H1 (cell line): ENCODE measurements around the gene FAM181A. TPM values are rescaled to one million over a fixed set of nuclear protein-coding genes. Genes with fewer than 3 reads are reported as not detected.

Source experiments
- CTCF ChIA-PET: fragments of 300-600 bp; sonication (Branson Sonifier 250); formaldehyde crosslinking; loops from one replicate; lab custom pipeline; 2021; ENCODE audit not compliant: partially characterized antibody; lab: Charles Lee
- POLR2A ChIA-PET: fragments of 300-600 bp; sonication (Branson Sonifier 250); formaldehyde crosslinking; loops from one replicate; lab custom pipeline; 2021; ENCODE audit warnings: inconsistent platforms; ENCODE audit not compliant: partially characterized antibody; lab: Charles Lee
- DNase-seq, 2 experiments: peaks; one replicate each; pipeline versions ENCODE4 v3.0.0 to v3.0.0-alpha.2; 2010 to 2022; ENCODE audit warnings: low spot score in 2 of 2, low read depth in 1 of 2, mixed read lengths in 1 of 2
- FAIRE-seq: peaks from 2 replicates; lab custom pipeline; 2011; peaks lifted over from hg19 to GRCh38; lab: Jason Lieb, UNC
- H2AFZ ChIP-seq: 2 replicates; pipeline ENCODE4 v1.8.1; 2012; ENCODE audit warnings: low read length, inconsistent platforms
- H2AK5ac ChIP-seq: 2 replicates; pipeline ENCODE4 v1.6.1; 2013; ENCODE audit warnings: low read depth, low read length
- H2BK120ac ChIP-seq: replicated peaks from 2 replicates; pipeline ENCODE3; 2013; ENCODE audit warnings: low read depth, low read length, inconsistent platforms
- H2BK12ac ChIP-seq: 2 replicates; pipeline ENCODE4 v1.6.1; 2013; ENCODE audit warnings: low read depth, low read length
- H2BK15ac ChIP-seq: 2 replicates; pipeline ENCODE4 v1.6.1; 2013; ENCODE audit warnings: low read length
- H2BK20ac ChIP-seq: 2 replicates; pipeline ENCODE4 v1.6.1; 2013; ENCODE audit warnings: low read length
- H2BK5ac ChIP-seq: 2 replicates; pipeline ENCODE4 v1.6.1; 2013; ENCODE audit warnings: low read depth, low read length
- H3K14ac ChIP-seq: 2 replicates; pipeline ENCODE4 v1.6.1; 2013; ENCODE audit warnings: inconsistent platforms; ENCODE audit not compliant: insufficient read length
- H3K18ac ChIP-seq: 2 replicates; pipeline ENCODE4 v1.6.1; 2013; ENCODE audit warnings: low read length; ENCODE audit errors: extremely low read depth
- H3K23ac ChIP-seq: 2 replicates; pipeline ENCODE4 v1.6.1; 2013; ENCODE audit warnings: inconsistent platforms; ENCODE audit not compliant: insufficient read length
- H3K23me2 ChIP-seq: 2 replicates; pipeline ENCODE4 v1.6.1; 2013; ENCODE audit warnings: low read depth, low read length
- H3K27ac ChIP-seq: 2 replicates; pipeline ENCODE4 v1.6.1; 2011; ENCODE audit warnings: low read depth, low read length, inconsistent platforms
- H3K27me3 ChIP-seq, 4 experiments: replicated peaks in 1 of 4; 1 replicate in 1 of 4; 2 replicates in 3 of 4; pipeline versions ENCODE4 v1.6.1 to v1.8.1; 2011 to 2013; ENCODE audit warnings: low read length in 3 of 4, mild to moderate bottlenecking in 3 of 4, inconsistent platforms in 2 of 4, mixed read lengths in 2 of 4, moderate library complexity in 1 of 4; ENCODE audit not compliant: control insufficient read depth in 3 of 4, insufficient read depth in 3 of 4; ENCODE audit errors: extremely low read depth in 1 of 4
- H3K36me3 ChIP-seq, 4 experiments: 2 replicates each; pipeline versions ENCODE4 v1.6.1 to v1.8.1; 2011 to 2013; ENCODE audit warnings: mild to moderate bottlenecking in 4 of 4, low read length in 3 of 4, moderate library complexity in 2 of 4, control low read depth in 1 of 4, inconsistent platforms in 1 of 4; ENCODE audit not compliant: insufficient read depth in 4 of 4, control insufficient read depth in 2 of 4
- H3K4ac ChIP-seq: replicated peaks from 2 replicates; pipeline ENCODE3; 2013; ENCODE audit warnings: low read length, low read depth, mixed read lengths, inconsistent platforms; ENCODE audit not compliant: insufficient read length
- H3K4me1 ChIP-seq, 4 experiments: replicated peaks in 1 of 4; 1 replicate in 1 of 4; 2 replicates in 3 of 4; pipeline versions ENCODE4 v1.6.1 to v1.8.1; 2011 to 2013; ENCODE audit warnings: low read length in 3 of 4, inconsistent platforms in 2 of 4, mixed read lengths in 1 of 4; ENCODE audit not compliant: insufficient read depth in 4 of 4, control insufficient read depth in 3 of 4
- H3K4me2 ChIP-seq, 2 experiments: 2 replicates each; pipeline versions ENCODE4 v1.6.1 to v1.8.1; 2011 to 2013; ENCODE audit warnings: low read depth in 2 of 2, low read length in 2 of 2, control low read depth in 1 of 2, inconsistent platforms in 1 of 2, mild to moderate bottlenecking in 1 of 2; ENCODE audit not compliant: insufficient read depth in 1 of 2
- H3K4me3 ChIP-seq, 4 experiments: fragments of 200-600, 300-600 bp in 1 of 4; sonication (generic), shearing (Covaris generic), sonication (Bioruptor Twin) in 1 of 4; 2 replicates each; pipeline versions ENCODE4 v1.5.1 to v1.8.1; 2011 to 2016; ENCODE audit warnings: low read length in 4 of 4, low read depth in 3 of 4, control low read depth in 2 of 4, inconsistent platforms in 2 of 4, mild to moderate bottlenecking in 2 of 4, mixed read lengths in 1 of 4, moderate library complexity in 1 of 4; ENCODE audit not compliant: insufficient read depth in 2 of 4; ENCODE audit errors: extremely low read depth in 1 of 4
- H3K56ac ChIP-seq: replicated peaks from 2 replicates; pipeline ENCODE3; 2013; ENCODE audit warnings: low read depth, mild to moderate bottlenecking, mixed read lengths, low read length, inconsistent platforms; ENCODE audit not compliant: insufficient read length
- H3K79me1 ChIP-seq: 2 replicates; pipeline ENCODE4 v1.6.1; 2013; ENCODE audit warnings: low read depth, low read length, control low read depth
- H3K79me2 ChIP-seq, 2 experiments: 2 replicates each; pipeline versions ENCODE4 v1.6.1 to v1.8.1; 2012 to 2013; ENCODE audit warnings: low read length in 2 of 2, mild to moderate bottlenecking in 2 of 2, inconsistent platforms in 1 of 2; ENCODE audit not compliant: insufficient read depth in 2 of 2, control insufficient read depth in 1 of 2
- H3K9ac ChIP-seq, 4 experiments: replicated peaks in 1 of 4; 1 replicate in 1 of 4; 2 replicates in 3 of 4; pipeline versions ENCODE4 v1.6.1 to v1.8.1; 2011 to 2013; ENCODE audit warnings: low read depth in 3 of 4, low read length in 3 of 4, control low read depth in 2 of 4, mild to moderate bottlenecking in 2 of 4, moderate library complexity in 2 of 4, inconsistent platforms in 1 of 4; ENCODE audit errors: extremely low read depth in 1 of 4
- H3K9me3 ChIP-seq, 2 experiments: 2 replicates each; pipeline versions ENCODE4 v1.6.1 to v1.8.1; 2012 to 2013; ENCODE audit warnings: mild to moderate bottlenecking in 2 of 2, moderate library complexity in 2 of 2, control low read depth in 1 of 2, inconsistent platforms in 1 of 2, low read depth in 1 of 2, low read length in 1 of 2, mixed read lengths in 1 of 2; ENCODE audit not compliant: insufficient read depth in 2 of 2
- H4K20me1 ChIP-seq, 2 experiments: replicated peaks in 1 of 2; 2 replicates each; pipeline versions ENCODE3 to v1.8.1; 2011 to 2013; ENCODE audit warnings: inconsistent platforms in 2 of 2, low read length in 2 of 2, mild to moderate bottlenecking in 1 of 2; ENCODE audit not compliant: insufficient read depth in 2 of 2, control insufficient read depth in 1 of 2
- H4K5ac ChIP-seq: 2 replicates; pipeline ENCODE4 v1.6.1; 2013; ENCODE audit warnings: low read length, low read depth, mixed read lengths, inconsistent platforms; ENCODE audit not compliant: insufficient read length
- H4K8ac ChIP-seq: 2 replicates; pipeline ENCODE4 v1.8.0; 2013; ENCODE audit warnings: mild to moderate bottlenecking, moderate library complexity, low read length, inconsistent platforms; ENCODE audit not compliant: insufficient read depth; ENCODE audit errors: extremely low read depth
- H4K91ac ChIP-seq: replicated peaks from 2 replicates; pipeline ENCODE3; 2013; ENCODE audit warnings: low read length, mixed read lengths, inconsistent platforms; ENCODE audit not compliant: insufficient read length
- ASH2L ChIP-seq: fragments of 200-600, 300-600 bp; sonication (generic); IDR thresholded peaks from one replicate; pipeline ENCODE4 v1.7.1; 2017; ENCODE audit warnings: low read length
- ATF3 ChIP-seq: IDR thresholded peaks from 2 replicates; pipeline ENCODE4 v1.6.1; 2011; ENCODE audit warnings: low read depth, mild to moderate bottlenecking, low read length; ENCODE audit not compliant: insufficient read depth
- CREB1 ChIP-seq: IDR thresholded peaks from 2 replicates; pipeline ENCODE4 v1.6.1; 2012; ENCODE audit warnings: inconsistent platforms
- GABPA ChIP-seq: IDR thresholded peaks from 2 replicates; pipeline ENCODE4 v1.6.1; 2011; ENCODE audit warnings: mild to moderate bottlenecking, low read length, moderate library complexity, borderline replicate concordance; ENCODE audit not compliant: insufficient read depth
- JUND ChIP-seq: IDR thresholded peaks from 2 replicates; pipeline ENCODE4 v1.6.1; 2011; ENCODE audit warnings: mild to moderate bottlenecking, improper control_type of control experiment, low read length
- MAX ChIP-seq: IDR thresholded peaks from 2 replicates; pipeline ENCODE4 v1.6.1; 2012; ENCODE audit warnings: inconsistent platforms
- POLR2AphosphoS5 ChIP-seq: IDR thresholded peaks from 2 replicates; pipeline ENCODE4 v1.6.1; 2011; ENCODE audit warnings: low read depth, low read length
- RBBP5 ChIP-seq: IDR thresholded peaks from 2 replicates; pipeline ENCODE4 v1.7.1; 2012; ENCODE audit warnings: low read depth, mild to moderate bottlenecking, inconsistent platforms, low read length, moderate library complexity, borderline replicate concordance
- SIX5 ChIP-seq: IDR thresholded peaks from 2 replicates; pipeline ENCODE4 v1.6.1; 2011; ENCODE audit warnings: mild to moderate bottlenecking, low read depth, low read length
- SP1 ChIP-seq: IDR thresholded peaks from 2 replicates; pipeline ENCODE4 v1.6.1; 2011; ENCODE audit warnings: low read depth, low read length
- TAF1 ChIP-seq: IDR thresholded peaks from 2 replicates; pipeline ENCODE4 v1.6.1; 2011; ENCODE audit warnings: mild to moderate bottlenecking, low read depth, low read length
- TAF7 ChIP-seq: optimal IDR thresholded peaks from 2 replicates; pipeline ENCODE3; 2011; ENCODE audit warnings: low read depth, mild to moderate bottlenecking, inconsistent platforms, low read length, moderate library complexity, borderline replicate concordance
- TBP ChIP-seq: IDR thresholded peaks from 2 replicates; pipeline ENCODE4 v1.6.1; 2011; ENCODE audit warnings: low read depth, low read length, improper control_type of control experiment
- TEAD4 ChIP-seq: IDR thresholded peaks from 2 replicates; pipeline ENCODE4 v1.6.1; 2012; ENCODE audit warnings: low read depth, low read length, inconsistent platforms, mixed read lengths
- WGBS, 2 experiments: shearing (Covaris generic) in 1 of 2; methylation state at CpG; one replicate each; pipeline versions ENCODE4 v1.1.6 to v1.1.7; 2013 to 2015; ENCODE audit warnings: low lambda C conversion rate in 2 of 2, mixed read lengths in 2 of 2, inconsistent platforms in 1 of 2, low coverage in 1 of 2, missing lambda C conversion rate in 1 of 2; ENCODE audit not compliant: insufficient replicate concordance in 2 of 2, insufficient coverage in 1 of 2, insufficient read length in 1 of 2; ENCODE audit errors: extremely low coverage in 1 of 2, missing lambda C conversion rate in 1 of 2; 5-methylcytosine and 5-hydroxymethylcytosine counted together
- polyA plus RNA-seq, 7 experiments: library from polyadenylated mRNA; depleted of rRNA in 3 of 7; stranded (reverse) in 5 of 7; unstranded in 2 of 7; fragments of >200 nt in 5 of 7; fragments of 200-250 nt in 2 of 7; gene quantifications; 1 replicate in 5 of 7; 2 replicates in 1 of 7; 4 replicates in 1 of 7; pipeline versions ENCODE4 v1.2.1 to v1.2.3, GENCODE V29; 2011 to 2013; ENCODE audit warnings: missing spikeins in 2 of 7, mixed read lengths in 2 of 7
- total RNA-seq: library from RNA; stranded (reverse); fragmentation: NEBNext Ultra II Directional; extraction: Animal tissue kit (Norgen Biotek cat#: 25700); gene quantifications from 2 replicates; pipeline ENCODE4 v1.2.1, GENCODE V29; 2021

Gene FAM181A
- total and polyA plus RNA-seq, 2 of the 8 experiments (the other 6 are each of a cell fraction or from before 2014, with no cell fraction given), result not detected

GRCh38 chr14:93924592-93925355 lies 2.4 kb upstream of the FAM181A start:
- no peak overlapping the region for H2AFZ ChIP-seq
- no peaks in the 10 kb centered on the region for H3K79me2 ChIP-seq
- no peak overlapping the region for H3K18ac ChIP-seq
- POLR2A ChIA-PET, result no interaction called here
- CTCF ChIA-PET, result interaction anchor here (0.7 to 3.3 kb wide), 11 partner anchors 11 to 384 kb away, joined by 3 to 23 read pairs (median 8); no protein-coding TSS in a partner anchor
- H3K27me3 ChIP-seq, result no peaks in the 10 kb centered on the region
- no peaks in the 10 kb centered on the region for H4K20me1 ChIP-seq
- FAIRE-seq (no peak), DNase-seq (no peak)
- H3K56ac ChIP-seq, result no peak overlapping the region
- no peak overlapping the region for H3K23ac ChIP-seq
- TF ChIP-seq GABPA (no peak), JUND (no peak), TAF7 (no peak), MAX (no peak), ASH2L (no peak), TBP (no peak), SP1 (no peak), TEAD4 (no peak), POLR2AphosphoS5 (no peak), TAF1 (no peak), CREB1 (no peak), ATF3 (no peak), RBBP5 (no peak), SIX5 (no peak)
- H4K8ac ChIP-seq, result no peak overlapping the region
- no peak overlapping the region for H3K27ac ChIP-seq
- no peak overlapping the region for H3K4ac ChIP-seq
- no peak overlapping the region for H4K91ac ChIP-seq
- no peak overlapping the region for H3K4me2 ChIP-seq
- H3K36me3 ChIP-seq, result no peaks in the 10 kb centered on the region
- H3K4me3 ChIP-seq, result no peak overlapping the region
- no peak overlapping the region for H2BK120ac ChIP-seq
- no peaks in the 10 kb centered on the region for H3K23me2 ChIP-seq
- no peak overlapping the region for H3K14ac ChIP-seq
- H2AK5ac ChIP-seq, result no peak overlapping the region
- H2BK12ac ChIP-seq, result no peak overlapping the region
- no peak overlapping the region for H3K9ac ChIP-seq
- no peak overlapping the region for H4K5ac ChIP-seq
- H2BK15ac ChIP-seq, result no peak overlapping the region
- no peak overlapping the region for H2BK20ac ChIP-seq
- no peak overlapping the region for H2BK5ac ChIP-seq
- no peaks in the 10 kb centered on the region for H3K9me3 ChIP-seq
- WGBS, 2 experiments, result 96% methylated on average over 14 of the region's 14 CpGs; no CpG with 5 or more reads in 1 of the 2 experiments
- peaks cover 0 to 5% (median 0%) of the 10 kb centered on the region in 4 experiments; a peak in 1 of 7 replicates for H3K4me1 ChIP-seq
- no peaks in the 10 kb centered on the region for H3K79me1 ChIP-seq
